ENCODE data around the gene SMAD1.

DNA sequence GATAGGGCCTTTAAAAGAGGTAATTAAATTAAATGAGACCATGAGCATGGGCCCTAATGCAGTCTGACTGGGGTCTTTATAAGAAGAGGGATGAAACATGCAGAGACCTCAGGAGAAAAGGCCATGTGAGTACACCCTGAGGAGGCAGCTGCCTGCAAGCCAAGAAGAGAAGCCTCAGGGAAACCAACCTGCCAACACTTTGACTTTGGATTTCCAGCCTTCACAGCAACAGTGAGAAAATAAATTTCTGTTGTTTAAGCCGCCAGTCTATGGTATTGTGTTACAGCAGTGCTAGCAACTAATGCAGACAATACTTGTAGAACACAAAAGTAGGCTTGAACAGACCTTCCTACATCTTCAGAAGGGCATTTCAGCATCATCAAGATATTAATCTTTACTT, 52.3 kb downstream of the SMAD1 start:
- no peak for TF ChIP-seq EZH2 (IDR thresholded peaks at IDR 0.05)
- TF ChIP-seq, protein P1, sequence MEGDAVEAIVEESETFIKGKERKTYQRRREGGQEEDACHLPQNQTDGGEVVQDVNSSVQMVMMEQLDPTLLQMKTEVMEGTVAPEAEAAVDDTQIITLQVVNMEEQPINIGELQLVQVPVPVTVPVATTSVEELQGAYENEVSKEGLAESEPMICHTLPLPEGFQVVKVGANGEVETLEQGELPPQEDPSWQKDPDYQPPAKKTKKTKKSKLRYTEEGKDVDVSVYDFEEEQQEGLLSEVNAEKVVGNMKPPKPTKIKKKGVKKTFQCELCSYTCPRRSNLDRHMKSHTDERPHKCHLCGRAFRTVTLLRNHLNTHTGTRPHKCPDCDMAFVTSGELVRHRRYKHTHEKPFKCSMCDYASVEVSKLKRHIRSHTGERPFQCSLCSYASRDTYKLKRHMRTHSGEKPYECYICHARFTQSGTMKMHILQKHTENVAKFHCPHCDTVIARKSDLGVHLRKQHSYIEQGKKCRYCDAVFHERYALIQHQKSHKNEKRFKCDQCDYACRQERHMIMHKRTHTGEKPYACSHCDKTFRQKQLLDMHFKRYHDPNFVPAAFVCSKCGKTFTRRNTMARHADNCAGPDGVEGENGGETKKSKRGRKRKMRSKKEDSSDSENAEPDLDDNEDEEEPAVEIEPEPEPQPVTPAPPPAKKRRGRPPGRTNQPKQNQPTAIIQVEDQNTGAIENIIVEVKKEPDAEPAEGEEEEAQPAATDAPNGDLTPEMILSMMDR (IDR thresholded peaks at IDR 0.05), result no peak
